HG03025 (cell line): ENCODE data around the gene GIMAP4.
A peak's percentile ranks its signal among the peaks of the same experiment; 100 is the strongest.
"Not testable (repeated sequence)": the region's sequence is repeated elsewhere in the genome, so short reads cannot be mapped to it uniquely, and the experiment has no call there.

Experiments
- ATAC-seq: cut with Tn5 transposase; IDR thresholded peaks from one replicate; pipeline ENCODE4 v1.9.1; 2021; ENCODE audit warnings: mild to moderate bottlenecking, moderate library complexity; ENCODE audit not compliant: unreplicated experiment, low FRiP score

The GIMAP4 gene

DNA sequence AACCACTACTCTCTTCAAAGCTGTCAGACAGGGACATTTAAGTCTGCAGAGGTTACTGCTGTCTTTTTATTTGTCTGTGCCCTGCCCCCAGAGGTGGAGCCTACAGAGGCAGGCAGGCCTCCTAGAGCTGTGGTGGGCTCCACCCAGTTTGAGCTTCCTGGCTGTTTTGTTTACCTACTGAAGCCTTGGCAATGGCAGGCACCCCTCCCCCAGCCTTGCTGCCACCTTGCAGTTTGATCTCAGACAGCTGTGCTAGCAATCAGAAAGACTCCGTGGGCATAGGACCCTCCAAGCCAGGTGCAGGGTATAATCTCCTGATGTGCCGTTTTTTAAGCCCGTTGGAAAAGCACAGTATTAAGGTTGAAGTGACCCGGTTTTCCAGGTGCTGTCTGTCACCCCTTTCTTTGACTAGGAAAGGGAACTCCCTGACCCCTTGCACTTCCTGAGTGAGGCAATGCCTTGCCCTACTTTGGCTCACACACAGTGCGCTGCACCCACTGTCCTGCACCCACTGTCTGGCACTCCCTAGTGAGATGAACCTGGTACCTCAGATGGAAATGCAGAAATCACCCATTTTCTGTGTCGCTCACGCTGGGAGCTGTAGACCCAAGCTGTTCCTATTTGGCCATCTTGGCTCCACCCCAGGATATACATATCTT is 12.9 kb downstream of the GIMAP4 start:
- ATAC-seq = not testable (repeated sequence)

DNA sequence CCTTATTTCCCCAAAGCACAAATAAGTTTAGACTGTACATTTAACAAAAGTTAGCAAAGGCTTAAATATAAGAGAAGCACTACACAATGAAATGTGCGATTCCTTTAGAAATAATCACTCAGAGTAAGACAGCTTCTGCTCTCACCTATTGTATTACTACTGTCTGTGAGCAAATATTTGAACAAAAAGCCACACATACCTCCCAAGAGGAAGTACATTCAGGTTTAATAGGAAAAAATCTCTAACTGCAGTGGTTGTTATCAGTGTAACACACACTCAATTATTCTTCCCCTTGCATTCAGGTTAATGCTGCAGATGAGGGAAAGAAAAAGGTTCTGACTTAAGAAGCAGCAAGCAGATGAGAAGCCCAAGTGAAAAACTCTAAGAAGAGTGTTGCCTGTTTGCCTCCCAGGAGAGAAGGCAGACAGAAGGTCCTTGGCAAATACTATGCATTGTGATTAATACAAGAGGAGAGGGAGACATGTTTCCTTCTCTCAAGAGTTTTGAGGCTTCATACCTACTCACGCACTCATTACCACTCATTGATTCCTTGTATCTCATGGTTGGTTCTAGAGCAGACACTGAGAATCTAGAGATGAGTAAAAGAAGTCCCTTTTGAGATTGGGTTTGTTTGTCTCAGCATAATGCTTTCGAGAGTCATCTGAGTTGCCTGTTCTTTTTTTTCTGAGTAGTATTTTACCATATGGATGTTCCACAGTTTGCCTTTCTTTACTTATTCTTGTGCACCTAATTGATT is 13.6 kb downstream of the GIMAP4 start:
- no peak for ATAC-seq

DNA sequence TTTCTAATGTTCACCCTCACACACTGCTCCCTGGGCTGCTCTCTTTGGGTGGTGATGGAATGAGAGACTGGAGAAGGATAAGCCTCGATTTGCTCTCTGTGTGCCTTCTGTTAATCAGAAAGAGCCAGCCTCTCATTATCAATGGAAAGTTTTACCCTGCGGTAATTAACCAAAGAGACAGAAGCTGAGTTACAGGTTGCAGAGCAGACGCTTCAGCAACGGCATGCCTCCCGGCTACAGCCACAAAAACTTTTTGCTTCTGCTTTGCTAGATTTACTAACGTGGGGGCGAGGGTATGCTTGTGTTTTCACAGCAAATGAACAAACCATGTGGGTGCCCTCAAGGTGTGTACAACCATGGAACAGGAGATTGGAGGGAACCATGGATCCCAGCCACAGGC is 18.0 kb downstream of the GIMAP4 start:
- no peak for ATAC-seq

DNA sequence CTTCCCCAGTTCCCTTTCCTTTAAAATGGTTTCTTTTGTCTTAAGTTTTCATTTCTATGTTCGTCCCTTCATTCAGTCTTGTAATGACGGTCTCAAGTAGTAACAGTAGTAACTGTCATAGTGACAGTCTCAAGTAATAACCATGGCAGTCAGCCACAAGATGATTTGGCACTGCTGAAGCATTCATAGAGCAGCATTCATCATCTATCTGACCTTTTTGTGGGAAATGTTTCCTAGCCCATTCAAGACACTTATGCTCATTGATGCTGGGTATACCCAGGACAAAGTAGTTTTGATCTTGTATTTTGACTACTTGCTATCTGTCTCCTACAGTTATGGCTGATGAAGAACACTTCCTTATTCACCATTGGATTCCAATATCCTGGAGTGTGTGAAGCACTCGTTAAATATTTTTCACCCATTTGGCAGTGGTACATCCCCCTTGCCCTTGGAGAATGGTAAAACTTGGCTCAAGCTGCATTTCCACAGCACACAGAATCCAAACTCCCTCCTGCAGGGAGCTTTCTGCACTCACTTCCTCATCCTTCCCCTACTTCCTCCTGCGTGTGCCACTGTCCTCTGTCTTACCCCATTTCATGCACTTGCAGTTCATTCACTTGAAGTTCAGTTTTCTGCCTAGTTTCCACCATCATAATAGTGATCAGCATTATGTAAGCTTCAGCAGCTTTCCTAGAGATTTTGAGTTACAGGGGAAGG is 19.0 kb downstream of the GIMAP4 start:
- no peak for ATAC-seq

DNA sequence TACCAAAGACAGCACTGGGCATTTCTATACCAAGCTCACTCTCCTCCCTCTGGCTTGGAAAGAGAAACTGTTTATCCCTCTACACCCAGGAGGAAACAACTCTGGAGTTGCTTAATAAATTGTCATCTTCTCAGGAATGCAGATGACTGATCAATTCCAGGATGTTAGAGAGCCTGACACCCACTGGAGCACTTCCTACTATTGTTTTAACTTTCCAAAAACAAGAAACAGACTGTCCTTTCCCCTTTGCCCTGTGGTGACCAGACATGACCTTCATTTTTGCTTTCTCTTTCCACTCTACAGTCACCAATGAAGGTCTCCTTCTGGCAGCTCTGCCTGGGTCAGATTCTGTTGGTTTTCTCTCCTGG is 19.6 kb downstream of the GIMAP4 start:
- ATAC-seq = no peak

DNA sequence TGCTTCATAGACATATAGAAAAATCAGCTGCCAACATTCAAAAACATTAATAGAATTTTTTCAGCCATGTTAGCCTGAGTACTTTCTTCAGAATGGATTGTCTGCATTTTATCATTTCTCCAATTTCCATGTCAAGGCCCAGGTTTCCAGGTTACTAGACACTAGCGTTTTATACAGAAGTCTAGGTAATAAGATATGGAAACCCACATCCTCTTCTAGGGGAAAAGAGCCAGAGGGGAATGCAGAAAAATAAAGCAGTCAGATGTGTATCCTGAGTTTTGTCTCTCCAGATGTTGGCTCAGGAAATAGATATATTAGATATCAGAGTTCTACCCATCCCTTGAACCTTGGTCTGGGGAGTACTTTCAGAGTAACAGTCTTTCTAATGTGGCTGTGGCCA is 20.4 kb downstream of the GIMAP4 start:
- no peak for ATAC-seq

DNA sequence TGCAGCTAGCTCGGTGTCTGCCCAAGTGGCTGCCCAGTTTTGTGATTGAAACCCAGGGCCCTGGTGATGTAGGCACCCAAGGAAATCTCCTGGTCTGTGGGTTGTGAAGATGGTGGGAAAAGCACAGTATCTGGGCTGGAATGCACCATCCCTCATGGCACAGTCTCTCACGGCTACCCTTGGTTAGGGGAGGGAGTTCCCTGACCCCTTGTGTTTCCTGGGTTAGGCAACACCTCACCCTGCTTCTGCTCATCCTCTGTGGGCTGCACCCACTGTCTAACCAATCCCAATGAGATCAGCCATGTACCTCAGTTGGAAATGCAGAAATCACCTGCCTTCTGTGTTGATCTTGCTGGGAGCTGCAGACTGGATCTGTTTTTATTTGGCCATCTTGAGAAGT is 27.6 kb downstream of the GIMAP4 start:
- ATAC-seq = no peak

DNA sequence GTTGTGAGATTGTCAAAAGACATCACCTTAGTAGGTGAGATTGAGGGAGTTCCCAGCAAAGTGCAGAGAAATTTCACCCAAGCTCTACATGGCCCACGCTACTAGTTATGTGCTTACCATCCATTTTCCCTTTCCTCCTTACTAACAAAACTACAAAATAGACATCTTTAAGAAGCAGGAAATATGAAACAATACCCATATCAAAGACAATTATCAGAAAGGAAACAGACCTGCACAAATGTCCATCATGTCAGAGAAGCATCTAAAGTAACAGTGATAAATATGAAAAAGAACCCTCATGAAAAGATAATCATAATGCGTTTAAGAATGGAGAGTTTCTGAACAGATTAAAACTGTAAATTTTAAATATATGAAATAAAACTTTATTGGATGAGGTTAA is 28.2 kb downstream of the GIMAP4 start:
- ATAC-seq = no peak

DNA sequence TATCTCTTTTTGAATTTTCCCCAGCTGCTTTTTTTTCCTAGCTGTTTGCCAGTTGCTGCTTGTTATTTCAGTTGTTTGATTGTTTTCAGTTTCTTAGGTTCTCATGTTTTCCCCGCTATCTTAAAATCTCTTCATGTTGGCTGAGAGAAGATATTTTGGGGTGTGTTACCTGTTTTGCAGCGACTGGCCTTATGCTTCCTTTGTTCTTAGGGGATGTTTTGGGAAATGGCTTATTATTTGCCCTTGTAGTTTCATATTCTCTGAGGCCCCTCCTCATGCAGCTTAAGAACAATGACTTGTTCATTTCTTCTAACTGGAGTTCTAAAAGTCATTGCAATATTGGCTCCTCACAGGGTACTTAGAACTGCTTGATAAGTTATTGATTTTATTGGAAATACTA is 36.4 kb downstream of the GIMAP4 start:
- not testable (repeated sequence) for ATAC-seq

DNA sequence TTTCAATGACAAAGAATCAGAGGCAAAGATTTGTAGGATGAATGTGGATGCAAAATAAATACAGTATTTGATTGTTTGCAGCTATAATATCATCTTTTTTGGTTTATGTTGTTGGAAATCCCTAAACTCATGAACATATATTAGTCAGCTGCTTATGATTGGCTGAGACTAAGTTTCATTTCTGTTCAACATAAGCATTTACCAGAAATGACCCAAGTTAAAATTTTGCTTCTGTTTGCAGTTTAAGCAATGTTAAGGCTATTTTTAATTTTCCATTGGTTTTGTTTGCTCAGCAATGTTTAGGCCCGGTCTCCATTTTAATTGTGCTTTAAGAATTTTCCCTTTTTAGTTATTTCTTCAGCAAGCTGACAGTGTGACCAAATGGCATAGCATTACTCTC is 43.0 kb downstream of the GIMAP4 start:
- ATAC-seq = no peak

DNA sequence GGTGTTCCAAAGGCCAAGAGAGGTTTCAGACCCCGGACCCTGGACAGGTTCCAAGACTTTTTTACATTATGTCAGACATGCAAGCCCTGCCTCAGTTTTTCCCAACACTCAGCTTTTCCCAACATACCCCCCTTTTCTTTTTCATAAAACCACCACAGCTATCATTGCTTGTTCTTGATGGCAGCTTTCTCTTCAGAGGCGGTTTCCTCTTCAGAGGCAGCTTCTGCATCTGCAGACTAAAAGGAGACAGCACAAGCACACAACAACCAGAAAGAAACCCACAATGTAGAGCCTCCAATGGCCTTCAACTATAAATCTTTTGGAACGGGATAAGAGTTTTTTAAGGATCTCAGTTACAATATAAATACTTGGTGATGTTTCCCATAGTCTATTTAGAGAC is 45.7 kb downstream of the GIMAP4 start:
- no peak for ATAC-seq

DNA sequence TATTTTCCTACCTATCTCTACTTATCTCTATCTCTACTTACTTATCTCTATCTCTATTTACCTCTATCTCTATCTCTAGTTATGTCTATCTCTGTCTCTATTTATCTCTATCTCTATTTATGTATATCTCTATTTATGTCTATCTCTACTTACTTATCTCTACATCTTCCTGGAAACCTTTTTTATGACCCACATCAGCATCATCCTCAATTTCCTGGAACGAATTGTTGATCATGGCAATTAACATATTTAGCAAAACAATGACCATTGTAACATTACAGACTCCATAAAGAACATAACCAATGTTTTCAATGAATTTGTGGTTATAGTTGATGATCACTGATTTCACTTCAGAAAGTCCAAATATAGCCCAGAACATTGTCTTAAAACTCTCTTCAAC is 46.7 kb downstream of the GIMAP4 start:
- no peak for ATAC-seq

DNA sequence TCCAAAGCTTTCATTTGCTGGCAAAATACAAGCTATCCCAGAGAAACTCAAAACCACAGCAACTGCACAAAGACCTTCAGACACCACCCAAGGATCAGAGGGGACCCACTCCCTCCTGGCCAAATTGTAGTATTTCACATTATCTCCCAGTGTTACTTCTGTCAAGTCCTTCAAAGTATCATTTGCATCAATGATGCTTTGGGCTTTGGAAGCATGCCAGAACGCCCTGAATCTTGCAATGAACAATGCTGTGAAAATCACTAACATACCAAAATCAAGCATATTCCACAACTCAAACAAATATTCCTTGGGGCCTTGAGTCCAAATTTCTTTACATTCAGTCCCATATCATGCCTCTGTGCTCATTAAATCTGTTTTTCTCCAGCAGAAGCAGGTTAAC is 47.2 kb downstream of the GIMAP4 start:
- ATAC-seq = not testable (repeated sequence)

DNA sequence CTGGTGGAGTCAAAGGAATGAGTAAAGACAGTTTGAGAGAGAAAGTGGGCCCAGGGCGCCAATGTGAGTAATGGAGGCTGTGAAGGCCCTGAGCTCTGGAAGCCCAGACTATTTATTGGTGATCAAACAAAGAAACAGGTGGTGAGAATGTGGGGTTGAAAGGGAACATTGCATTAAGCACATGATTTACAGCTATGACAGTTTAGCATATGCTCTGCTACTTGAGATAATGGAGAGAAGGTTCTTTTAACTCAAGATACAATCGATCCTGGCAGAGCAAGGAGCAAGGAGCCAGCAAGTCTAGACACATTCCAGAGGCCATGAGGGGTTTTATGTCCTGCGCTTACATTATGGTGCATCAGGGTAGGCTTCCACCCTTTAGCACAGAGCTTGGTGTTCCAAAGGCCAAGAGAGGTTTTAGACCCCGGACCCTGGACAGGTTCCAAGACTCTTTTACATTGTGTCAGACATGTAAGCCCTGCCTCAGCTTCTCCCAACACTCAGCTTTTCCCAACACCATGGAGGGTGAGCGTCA is 48.1 kb downstream of the GIMAP4 start:
- not testable (repeated sequence) for ATAC-seq

DNA sequence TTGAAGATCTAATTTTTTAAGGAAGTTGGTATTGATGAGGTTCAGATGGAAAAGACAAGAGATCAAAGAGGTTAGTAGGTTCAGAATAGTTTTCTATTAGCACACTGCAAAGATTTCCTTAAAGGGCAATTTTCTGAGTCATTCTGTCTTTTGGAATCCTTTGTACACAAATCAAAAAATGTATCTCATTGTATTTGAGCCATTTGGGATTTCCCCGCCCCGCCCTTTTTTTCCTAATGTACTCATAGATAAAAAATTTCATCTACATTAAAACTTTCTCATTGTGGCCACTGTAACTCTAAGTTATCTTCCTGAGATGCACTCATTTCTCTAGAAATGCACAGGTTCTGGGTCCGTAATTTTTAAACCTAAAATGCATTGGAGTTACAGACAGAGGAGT is 52.9 kb downstream of the GIMAP4 start:
- ATAC-seq = no peak

DNA sequence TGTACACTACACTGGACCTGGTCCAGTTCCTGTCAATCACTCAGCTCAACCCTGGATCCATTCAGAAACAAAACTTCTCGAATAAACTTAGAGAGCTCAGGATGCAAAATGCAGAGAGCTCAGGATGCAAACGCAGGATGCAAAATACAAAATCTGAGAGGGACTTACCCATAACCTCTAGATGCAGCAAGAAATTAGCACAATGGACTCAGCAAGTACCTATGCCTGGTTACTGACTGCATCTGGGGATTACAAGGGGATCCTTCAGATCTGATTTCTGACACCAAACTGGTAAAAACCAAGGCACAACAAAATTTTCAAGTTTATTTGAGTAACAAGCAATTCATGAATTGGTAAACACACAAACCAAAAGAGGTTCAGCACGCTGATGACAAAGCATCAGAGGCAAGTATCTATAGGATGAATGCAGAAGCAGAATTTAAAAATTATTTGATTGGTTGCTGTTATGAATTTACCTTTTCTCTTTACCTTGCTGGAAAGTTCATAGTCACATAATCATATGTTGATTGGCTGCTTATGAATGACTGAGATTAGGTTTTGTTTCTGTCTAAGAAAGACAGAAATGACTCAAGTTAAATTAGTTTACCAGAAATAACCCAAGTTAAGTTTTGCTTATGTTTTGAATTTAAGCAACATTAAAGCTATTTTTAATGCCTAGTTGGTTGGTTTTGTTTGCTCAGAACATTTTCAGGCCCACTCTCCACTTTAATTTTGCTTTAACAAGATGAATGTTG is 53.6 kb downstream of the GIMAP4 start:
- peak; percentile 62 for ATAC-seq

DNA sequence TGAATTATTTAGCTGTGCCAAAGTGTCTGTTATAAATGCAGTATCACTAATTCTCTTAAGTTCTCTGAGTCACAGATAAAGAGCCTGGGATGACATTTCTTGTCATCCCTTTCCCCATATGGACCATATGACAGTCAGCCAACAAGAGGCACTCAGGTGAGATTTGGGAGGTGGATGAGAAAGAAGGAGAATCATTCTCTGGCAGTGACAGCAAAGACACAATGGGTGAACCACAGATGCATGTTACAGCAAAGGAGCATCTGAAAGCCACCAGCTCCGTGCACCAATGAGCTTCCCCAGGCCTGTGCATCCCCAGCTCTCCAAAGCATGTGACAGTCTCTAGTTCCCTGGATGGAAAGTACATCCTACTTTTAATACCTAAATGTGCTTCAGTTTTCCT is 54.2 kb downstream of the GIMAP4 start:
- peak; percentile 20 for ATAC-seq
